C4-2B (cell line): Measurements from ENCODE around the gene NBAS.

Source experiments
- ZFX ChIP-seq: fragments of 450-650 bp; IDR thresholded peaks from 2 replicates; pipeline ENCODE4 v1.6.1; 2017
- TF ChIP-seq, protein P1 (sequence below): fragments of 450-650 bp; conservative IDR thresholded peaks from 2 replicates; pipeline ENCODE4 v1.5.1; 2017; ENCODE audit warnings: mild to moderate bottlenecking

GRCh38 chr2:15580451-15580850, 19.3 kb upstream of the NBAS start:
- TF ChIP-seq, protein P1, sequence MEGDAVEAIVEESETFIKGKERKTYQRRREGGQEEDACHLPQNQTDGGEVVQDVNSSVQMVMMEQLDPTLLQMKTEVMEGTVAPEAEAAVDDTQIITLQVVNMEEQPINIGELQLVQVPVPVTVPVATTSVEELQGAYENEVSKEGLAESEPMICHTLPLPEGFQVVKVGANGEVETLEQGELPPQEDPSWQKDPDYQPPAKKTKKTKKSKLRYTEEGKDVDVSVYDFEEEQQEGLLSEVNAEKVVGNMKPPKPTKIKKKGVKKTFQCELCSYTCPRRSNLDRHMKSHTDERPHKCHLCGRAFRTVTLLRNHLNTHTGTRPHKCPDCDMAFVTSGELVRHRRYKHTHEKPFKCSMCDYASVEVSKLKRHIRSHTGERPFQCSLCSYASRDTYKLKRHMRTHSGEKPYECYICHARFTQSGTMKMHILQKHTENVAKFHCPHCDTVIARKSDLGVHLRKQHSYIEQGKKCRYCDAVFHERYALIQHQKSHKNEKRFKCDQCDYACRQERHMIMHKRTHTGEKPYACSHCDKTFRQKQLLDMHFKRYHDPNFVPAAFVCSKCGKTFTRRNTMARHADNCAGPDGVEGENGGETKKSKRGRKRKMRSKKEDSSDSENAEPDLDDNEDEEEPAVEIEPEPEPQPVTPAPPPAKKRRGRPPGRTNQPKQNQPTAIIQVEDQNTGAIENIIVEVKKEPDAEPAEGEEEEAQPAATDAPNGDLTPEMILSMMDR, result no peak
- TF ChIP-seq ZFX, result no peak
